ENCODE data around the gene TSPAN12. TPM values are rescaled to one million over a fixed set of nuclear protein-coding genes. Genes with fewer than 3 reads are reported as not detected.
"Not testable (repeated sequence)": the region's sequence is repeated elsewhere in the genome, so short reads cannot be mapped to it uniquely, and the experiment has no call there.

The TSPAN12 gene
- total RNA-seq, 1 donor from 2014 or later, result 20.7 TPM

DNA sequence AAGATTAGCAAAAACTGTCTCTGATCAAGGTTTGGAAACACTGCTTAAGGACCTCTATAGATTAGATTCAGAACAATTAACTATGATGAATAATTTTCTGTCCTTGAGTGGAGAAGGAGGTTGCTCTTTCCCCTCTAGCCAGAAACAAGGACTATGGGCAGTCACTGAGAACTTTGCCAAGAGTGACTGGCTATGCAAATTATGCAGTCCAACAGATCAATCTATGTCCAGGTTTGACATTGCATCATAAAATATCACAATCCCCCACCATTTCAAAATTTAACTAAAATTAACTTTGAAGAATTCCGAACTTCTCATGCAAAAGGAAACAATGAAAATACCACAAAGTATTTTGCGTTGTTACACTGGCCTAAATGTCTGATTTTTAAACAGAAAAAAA lies 50.6 kb downstream of the TSPAN12 start:
- DNase-seq (ENCODE audit: extremely low read depth, low read depth, low spot score), result no peak

DNA sequence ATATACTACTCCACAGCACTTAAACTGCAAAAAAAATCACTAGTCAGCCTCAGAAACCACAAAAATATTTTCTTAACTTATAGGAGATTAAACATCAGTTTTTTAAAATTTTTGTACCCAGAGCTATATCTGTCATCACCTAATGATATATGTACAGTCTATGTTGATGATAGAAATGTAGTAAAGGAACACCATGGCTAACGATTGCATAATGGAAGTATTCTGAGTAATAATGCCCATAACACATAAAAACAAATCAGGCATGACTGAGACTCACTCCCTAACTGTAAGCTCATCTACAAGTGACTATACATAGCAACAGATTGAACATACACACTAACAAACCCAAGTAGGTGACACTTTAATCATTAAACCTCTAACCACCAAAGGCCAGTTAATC lies 51.3 kb downstream of the TSPAN12 start:
- DNase-seq (ENCODE audit: extremely low read depth, low read depth, low spot score), result no peak

DNA sequence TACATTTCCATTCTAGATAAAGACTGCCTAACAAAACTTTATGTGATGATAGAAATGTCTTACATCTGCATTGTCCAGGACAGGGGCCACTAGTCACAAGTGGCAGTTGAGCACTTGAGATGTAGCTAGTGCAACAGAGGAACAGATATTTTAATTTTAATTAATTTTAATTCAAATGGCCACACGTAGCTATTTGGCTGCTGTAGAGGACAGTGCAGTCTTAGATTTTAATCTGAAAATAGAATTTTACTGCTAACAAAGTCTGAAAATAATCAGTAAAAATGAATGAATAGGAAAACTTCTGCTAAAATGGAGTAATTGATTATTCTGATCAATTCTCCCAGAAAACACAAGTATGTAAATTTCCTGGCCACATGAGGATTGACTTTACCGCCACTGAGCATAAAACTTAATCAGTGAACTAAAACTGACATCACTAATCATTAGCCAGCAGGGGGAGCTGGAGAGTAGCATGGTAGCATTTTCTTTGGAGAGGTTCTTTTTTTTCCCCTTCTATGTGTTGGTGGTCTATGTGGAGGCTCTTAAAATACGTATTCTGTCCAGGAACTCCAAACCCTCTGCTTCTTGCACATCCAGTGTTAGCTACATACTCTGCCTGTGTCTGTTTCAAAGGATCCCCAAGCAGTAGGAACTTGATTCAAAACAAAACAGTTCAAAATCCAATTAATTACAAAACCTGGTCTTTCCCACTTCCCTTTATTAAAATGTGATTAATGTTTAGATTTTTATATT lies 52.1 kb downstream of the TSPAN12 start:
- peak; percentile 47 for DNase-seq (ENCODE audit: extremely low read depth, low read depth, low spot score)

DNA sequence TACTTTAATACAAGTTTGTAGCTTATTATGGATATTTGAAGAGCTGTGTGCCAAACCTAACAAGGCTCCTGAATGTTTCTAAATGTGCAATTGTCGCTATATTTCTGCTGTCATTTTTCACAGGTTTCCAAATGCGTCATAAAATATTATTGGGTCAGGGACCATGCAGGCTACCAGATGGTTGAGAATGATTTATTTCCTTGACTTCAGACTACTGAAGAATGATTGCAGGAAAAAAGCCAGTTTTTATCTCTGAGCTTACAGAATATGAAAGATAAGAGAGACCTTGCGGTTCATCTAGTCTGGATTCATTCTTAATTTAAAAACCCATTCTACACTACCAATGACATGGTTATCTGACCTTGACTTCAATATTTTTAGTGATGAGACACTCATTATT lies 55.2 kb downstream of the TSPAN12 start:
- DNase-seq (ENCODE audit: extremely low read depth, low read depth, low spot score), result no peak

DNA sequence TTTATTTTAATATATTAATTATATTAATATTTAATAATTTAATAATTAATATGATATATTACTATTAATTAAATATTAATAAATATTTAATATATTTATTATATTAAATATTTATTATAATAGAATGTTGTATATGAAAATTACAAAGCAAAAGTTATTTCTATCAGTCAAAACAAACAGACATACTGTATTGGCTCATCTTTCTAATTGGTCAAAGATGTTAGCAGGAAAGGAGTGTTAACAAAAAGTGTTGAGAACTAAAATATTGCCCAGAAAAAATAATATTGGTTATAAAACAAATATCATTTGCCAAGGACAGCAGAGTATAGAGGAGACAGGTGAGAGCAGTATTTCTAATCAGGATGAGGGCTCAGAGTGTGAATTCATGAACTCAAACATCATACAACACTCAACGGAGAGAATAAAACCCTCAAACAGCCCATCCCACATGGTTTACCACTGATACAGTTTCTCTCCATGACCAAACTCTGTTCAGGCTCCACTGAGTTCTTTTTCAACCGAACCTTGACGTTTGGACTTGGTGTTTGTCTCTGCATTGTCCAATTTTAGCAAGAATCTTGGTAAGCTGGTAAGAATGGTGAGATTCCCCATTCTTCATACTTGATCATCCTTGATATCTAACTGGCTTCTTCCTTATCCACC lies 58.0 kb downstream of the TSPAN12 start:
- DNase-seq (ENCODE audit: extremely low read depth, low read depth, low spot score), result no peak

DNA sequence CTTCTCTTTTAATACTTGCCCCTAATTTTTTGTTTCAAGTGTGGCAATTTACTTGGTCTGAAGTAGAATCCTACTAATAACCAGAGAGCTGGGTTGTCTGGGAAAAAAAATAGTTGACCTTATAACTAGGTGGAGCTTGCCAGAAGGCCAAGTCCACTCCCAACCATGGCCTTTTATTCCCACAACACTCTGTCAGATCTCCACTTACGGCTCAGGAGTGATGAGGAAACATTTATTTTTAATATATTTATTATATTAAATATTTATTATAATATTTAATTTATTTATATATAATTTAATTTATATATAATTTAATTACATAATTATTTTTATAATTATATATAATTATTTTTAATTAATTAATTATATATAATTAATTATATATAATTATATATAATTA lies 58.8 kb downstream of the TSPAN12 start:
- no peak for DNase-seq (ENCODE audit: extremely low read depth, low read depth, low spot score)

DNA sequence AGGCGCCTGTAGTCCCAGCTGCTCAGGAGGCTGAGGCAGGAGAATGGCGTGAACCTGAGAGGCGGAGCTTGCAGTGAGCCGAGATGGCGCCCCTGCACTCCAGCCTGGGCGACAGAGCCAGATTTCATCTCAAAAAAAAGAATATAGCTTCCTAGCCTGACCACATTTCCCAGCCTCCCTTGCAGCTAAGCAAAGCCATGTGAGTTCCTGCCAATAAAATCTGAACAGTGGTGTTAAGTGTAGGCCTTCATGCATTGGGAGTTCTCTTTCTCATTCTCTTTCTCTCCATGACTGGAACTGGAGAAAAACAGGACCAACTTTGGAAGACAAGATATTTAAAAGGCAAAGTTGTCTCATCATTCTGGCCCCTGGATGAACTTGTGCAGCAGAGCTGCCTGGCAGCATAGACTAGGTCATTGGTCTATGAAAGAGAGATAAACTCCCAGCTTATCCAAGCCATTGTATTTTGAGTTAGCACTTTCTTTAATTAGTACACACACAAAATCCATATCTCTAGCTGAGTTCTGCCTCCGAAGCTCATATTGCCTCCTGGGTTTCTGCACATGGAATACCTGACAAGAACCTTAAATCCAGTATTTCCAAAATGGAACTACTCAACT lies 60.8 kb downstream of the TSPAN12 start:
- no peak for DNase-seq (ENCODE audit: extremely low read depth, low read depth, low spot score)

DNA sequence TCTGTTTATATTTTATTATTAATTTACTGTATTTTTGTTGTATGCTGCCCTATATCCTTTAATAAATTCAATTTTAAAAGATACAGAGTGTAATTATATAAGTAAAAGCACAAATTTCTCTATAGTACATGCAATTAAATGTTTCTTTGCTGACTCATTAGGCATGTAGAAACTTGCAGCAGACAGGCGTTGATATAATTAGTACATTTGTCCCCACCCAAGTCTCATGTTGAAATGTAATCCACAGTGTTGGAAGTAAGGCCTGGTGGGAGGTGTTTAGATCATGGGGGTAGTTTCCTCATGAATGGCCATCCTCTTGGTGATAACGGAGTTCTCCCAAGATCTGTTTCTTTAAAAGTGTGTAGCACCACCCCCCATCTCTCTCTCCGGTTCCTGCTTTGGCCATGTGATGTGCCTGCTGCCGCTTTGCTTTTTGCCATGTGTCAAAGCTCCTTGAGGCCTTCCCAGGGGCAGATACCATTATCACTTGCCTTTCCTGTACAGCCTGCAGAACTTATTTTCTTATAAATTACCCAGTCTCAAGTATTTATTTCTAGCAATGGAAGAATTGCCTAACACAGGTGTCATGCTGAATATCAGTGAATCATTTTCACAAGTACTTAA lies 63.7 kb downstream of the TSPAN12 start:
- DNase-seq (ENCODE audit: extremely low read depth, low read depth, low spot score), result no peak

DNA sequence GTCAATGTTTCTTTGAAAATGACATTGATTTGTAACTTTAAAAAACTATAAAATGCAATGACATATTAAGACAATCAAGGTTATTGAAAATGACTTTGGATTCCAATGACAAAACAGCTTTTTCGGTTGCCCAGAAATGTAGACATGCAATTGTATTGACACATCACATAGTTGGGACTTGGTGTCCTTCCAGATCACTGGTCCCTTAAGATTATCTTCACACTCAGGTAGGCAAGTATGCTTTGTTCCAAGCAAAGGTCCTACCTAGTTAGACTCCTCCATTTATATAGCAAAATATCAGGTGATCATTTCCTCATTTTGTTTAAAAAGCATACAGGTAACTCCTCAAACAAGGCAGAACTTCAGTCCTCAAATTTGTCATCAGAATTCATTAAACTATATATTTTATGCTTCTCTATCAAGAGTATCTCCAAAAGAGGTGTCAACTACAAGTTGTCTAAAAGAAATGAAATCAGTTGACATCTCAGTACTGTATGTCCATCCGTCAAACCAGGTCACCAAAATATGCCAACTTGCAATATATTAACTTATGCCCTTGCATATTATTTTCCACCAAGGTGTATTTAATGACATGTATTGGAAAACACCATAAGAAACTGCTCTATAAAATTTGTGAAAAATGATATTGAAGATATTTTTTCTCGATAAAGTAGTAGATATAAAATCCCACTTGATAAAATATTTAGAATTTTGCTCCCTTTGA lies 64.6 kb downstream of the TSPAN12 start:
- DNase-seq (ENCODE audit: extremely low read depth, low read depth, low spot score), result no peak

DNA sequence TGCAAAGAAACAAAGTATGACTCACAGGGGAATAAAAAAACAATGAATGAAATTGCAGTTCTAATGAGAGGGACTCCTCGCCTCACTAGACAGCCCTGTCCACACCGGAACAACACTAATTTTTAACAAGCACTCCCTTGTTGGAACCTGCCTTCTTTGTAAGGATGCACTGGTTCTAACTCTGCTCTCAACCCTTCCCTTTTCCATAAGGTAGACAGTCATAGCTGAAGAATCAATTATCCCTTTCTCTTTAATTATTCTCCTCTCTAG lies 65.1 kb downstream of the TSPAN12 start:
- DNase-seq (ENCODE audit: extremely low read depth, low read depth, low spot score), result no peak

DNA sequence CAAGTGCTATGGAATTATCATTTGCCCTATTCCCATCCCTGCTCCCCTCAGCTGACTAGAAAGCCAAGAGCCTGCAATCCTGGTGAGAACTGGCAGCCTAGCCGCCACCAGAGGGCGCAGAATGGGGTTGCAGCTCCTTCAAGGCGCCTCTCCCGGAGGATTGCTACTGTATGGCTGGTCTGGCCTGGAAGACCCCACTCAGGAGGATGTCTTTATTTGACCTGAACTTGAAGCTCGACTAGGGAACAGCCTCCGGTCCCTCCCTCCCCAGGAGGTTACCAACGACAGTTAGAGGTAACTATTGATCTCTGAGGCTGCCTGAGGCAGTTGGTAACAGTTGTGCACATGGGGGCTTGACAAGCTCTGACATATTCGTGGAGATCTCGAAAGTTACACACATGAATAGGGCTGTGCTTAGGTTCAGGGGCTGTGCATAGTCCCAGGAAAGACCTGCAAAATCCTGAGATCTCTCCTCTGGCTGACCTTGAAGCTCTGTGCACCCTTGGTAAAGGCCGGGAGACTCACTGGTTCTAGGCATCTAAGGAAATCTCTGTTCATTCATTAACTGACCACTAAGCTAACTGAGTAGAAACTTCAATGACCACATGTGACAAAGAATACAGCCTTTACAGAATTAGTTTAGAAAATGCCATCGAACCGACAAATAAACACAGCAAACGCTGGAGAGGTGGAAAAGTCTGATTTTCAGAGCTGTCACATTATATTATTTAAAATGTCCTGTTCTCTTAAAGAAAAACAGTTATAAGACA lies 65.7 kb downstream of the TSPAN12 start:
- DNase-seq (ENCODE audit: extremely low read depth, low read depth, low spot score), result peak; percentile 48

DNA sequence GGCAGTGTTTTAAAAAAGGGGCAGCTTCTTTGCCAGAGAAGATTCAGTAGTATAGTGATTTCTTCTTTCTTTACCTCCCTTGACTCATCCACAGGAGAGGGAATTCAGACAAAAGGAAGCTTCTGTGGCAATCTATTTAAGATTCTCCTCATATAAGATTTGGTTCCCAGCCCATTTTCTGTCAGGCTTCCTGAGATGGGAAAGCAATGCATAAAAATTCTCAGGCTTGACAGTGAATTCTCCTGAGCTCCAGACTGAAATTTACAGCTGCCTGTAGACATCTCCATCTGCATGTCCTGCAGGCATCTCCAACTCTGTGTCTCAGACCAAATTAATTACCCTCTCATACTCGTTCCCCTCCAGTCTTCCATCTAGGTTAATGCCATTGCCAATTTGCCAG lies 72.8 kb downstream of the TSPAN12 start:
- no peak for DNase-seq (ENCODE audit: extremely low read depth, low read depth, low spot score)

DNA sequence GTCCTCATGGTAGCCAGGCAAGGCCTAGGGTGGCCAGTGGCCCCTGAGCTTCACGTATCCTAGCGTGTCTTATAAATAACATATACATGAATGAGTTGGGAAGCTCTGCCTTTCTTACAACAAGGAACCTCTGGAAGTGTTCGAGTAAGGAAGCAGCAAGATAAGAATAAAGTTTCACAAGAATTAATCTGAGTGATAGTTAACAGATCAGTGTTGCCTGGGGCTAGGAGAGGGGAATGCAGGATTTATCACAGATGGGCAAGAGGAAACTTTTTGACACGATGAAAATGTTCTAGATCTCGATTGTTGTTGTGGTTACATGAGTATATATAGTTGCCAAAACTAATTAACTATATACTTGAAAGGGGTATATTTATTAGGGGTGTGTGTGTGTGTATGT lies 74.2 kb downstream of the TSPAN12 start:
- DNase-seq (ENCODE audit: extremely low read depth, low read depth, low spot score), result no peak

DNA sequence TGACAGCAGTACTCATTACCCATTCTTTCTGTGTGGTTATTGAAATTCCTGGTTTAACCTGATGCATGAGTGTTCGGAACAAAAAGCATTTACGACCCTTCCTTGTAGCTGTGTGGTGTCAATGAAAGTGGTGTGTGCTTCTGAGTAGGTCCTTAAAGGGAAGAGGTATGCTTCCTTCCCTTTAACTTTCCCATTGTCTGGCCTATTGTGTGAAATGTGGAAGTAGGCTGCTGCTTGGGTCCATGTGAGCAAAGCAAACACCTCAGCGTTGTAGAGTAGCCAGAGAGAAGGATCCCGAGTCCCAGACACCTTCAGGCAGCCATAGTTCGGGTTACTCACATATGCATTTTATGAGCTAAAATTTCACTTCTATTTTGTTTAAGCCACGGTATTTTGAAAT lies 74.7 kb downstream of the TSPAN12 start:
- no peak for DNase-seq (ENCODE audit: extremely low read depth, low read depth, low spot score)

DNA sequence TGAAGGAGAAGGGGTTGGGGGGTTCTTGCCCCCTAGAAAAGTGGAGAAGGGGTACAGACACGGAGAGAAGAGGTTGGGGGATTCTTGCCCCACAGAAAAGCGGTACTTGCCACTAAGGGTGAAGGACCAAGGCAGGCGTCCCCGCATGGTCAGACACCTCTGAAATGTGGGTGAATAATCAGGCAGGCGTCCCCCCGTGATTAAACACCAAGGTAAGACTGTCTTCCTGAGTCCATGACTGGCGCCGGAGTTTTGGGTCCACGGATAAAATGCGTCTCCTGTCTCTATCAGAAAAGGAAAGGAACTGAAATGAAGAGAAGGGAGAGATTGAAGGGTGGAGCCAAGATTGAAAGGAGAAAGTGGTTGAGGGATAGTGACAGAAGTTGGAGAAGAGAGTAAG lies 76.0 kb downstream of the TSPAN12 start:
- not testable (repeated sequence) for DNase-seq (ENCODE audit: extremely low read depth, low read depth, low spot score)

DNA sequence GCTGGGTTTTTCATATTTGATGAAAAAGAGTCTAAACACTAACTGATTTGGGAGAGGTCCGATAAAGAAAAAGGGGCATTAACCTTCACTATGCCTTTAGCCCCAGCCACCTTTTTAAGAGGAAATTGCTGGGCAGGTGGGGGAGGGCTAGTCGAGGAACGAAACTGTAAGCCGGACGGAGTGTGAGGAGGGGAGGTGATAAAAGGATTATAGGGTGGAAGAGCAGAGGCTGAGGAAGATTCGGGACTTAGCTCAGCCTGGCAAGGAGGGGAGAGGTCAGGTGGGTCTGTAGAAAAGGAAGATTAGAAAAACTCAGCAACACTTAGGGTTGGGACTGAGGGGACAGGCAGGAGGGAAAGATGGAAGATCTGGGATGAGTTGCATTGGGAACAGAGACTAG lies 77.0 kb downstream of the TSPAN12 start:
- DNase-seq (ENCODE audit: extremely low read depth, low read depth, low spot score), result no peak

DNA sequence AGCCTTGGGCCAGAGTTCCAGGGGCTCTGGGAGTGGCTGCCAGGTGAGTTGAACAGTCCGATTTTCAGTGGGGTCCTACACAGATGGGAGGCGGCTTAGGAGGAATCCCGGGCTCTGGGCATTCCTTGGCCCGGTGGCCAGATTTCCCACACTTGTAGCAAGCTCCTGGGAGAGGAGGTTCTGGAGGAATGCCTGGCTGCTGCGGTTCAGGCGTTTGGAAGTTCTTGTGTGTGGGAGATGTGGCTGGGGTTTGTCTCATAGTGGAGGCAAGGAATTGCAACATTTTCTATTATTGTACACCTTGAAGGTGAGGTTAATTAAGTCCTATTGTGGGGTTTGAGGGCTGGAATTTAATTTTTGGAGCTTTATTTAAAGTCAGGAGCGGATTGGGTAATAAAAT lies 77.5 kb downstream of the TSPAN12 start:
- DNase-seq (ENCODE audit: extremely low read depth, low read depth, low spot score), result not testable (repeated sequence)

DNA sequence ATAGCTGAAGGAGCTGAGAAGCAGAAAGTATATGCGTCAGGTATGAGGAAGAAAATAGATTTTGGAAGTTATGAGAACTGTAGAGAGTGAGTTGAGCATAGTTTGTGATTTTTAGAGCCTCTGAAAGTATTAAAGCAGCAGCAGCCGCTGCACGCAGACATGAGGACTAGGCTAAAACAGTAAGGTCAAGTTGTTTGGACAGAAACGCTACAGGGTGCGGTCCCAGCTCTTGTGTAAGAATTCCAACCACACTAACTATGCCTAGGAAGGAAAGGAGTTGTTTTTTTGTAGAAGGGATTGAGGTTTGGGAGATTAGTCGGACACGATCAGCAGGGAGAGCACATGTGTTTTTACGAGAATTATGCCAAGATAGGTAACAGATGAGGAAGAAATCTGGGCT lies 78.9 kb downstream of the TSPAN12 start:
- DNase-seq (ENCODE audit: extremely low read depth, low read depth, low spot score), result not testable (repeated sequence)

DNA sequence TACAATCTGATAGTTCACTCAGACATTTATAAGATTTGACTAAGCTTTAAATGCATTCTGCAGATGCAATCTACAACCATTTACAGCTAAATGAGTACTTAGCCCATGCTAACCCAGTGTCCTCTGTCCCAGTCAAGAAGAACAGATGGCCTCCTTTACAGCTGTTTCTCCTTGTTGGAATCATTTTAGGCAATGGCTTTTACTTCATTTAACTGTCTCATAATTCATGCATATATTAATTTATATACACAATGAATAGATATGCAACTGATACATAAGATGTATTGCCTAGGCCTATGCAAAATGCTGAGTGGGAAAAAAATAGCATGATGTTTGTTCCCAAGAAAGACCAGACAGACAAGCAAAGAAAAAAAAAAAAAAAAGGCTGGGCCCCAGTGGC lies 82.2 kb downstream of the TSPAN12 start:
- no peak for DNase-seq (ENCODE audit: extremely low read depth, low read depth, low spot score)

DNA sequence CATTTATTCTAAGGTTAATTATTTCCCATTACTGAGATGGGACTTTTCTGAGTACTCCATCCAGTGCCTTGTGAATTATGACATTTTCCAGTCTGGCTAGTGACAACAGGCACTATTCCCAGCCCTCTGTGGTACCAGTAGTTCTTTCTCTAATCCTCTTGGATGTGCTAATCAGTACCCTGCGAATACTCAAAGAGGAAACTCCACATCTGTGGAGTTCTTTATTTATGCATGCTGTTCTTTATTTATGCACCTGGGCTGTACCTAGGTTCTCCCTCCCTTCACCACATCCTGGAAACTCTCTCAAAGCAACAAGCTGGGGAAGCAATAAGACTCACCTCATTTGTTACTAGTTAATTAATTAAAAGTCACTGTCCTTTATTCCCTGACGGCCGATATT lies 83.5 kb downstream of the TSPAN12 start:
- DNase-seq (ENCODE audit: extremely low read depth, low read depth, low spot score), result no peak

DNA sequence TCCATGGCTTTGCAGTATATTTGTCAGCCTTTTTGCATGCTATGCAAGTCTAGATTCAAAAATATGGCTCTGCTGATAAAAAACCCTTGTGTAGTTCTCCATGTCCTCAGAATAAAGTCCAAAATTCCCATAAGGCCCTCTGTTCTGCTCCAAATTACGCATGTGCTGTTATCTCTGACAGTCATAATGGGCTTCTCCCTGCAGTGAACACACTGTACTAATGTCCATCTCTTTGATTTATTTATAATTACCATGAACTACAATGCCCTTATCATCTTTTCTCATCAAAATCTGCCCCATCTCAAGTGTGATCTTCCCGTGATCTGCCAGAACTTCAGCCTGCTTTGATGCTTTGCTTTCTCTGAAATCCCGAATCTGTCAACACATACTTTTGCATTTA lies 87.7 kb downstream of the TSPAN12 start:
- DNase-seq (ENCODE audit: extremely low read depth, low read depth, low spot score), result no peak

Measured in glomerular endothelial cell (primary cell).